H1 (cell line): ENCODE measurements around the gene APEH. TPM values are rescaled to one million over a fixed set of nuclear protein-coding genes. Genes with fewer than 3 reads are reported as not detected.
A peak's percentile ranks its signal among the peaks of the same experiment; 100 is the strongest.

ENCODE experiments used
- CTCF ChIA-PET: fragments of 300-600 bp; sonication (Branson Sonifier 250); formaldehyde crosslinking; loops from one replicate; lab custom pipeline; 2021; ENCODE audit not compliant: partially characterized antibody; lab: Charles Lee
- POLR2A ChIA-PET: fragments of 300-600 bp; sonication (Branson Sonifier 250); formaldehyde crosslinking; loops from one replicate; lab custom pipeline; 2021; ENCODE audit warnings: inconsistent platforms; ENCODE audit not compliant: partially characterized antibody; lab: Charles Lee
- DNase-seq, 2 experiments: peaks; one replicate each; pipeline versions ENCODE4 v3.0.0 to v3.0.0-alpha.2; 2010 to 2022; ENCODE audit warnings: low spot score in 2 of 2, low read depth in 1 of 2, mixed read lengths in 1 of 2
- FAIRE-seq: peaks from 2 replicates; lab custom pipeline; 2011; peaks lifted over from hg19 to GRCh38; lab: Jason Lieb, UNC
- H2AFZ ChIP-seq: 2 replicates; pipeline ENCODE4 v1.8.1; 2012; ENCODE audit warnings: low read length, inconsistent platforms
- H2AK5ac ChIP-seq: 2 replicates; pipeline ENCODE4 v1.6.1; 2013; ENCODE audit warnings: low read depth, low read length
- H2BK120ac ChIP-seq: replicated peaks from 2 replicates; pipeline ENCODE3; 2013; ENCODE audit warnings: low read depth, low read length, inconsistent platforms
- H2BK12ac ChIP-seq: 2 replicates; pipeline ENCODE4 v1.6.1; 2013; ENCODE audit warnings: low read depth, low read length
- H2BK15ac ChIP-seq: 2 replicates; pipeline ENCODE4 v1.6.1; 2013; ENCODE audit warnings: low read length
- H2BK20ac ChIP-seq: 2 replicates; pipeline ENCODE4 v1.6.1; 2013; ENCODE audit warnings: low read length
- H2BK5ac ChIP-seq: 2 replicates; pipeline ENCODE4 v1.6.1; 2013; ENCODE audit warnings: low read depth, low read length
- H3K14ac ChIP-seq: 2 replicates; pipeline ENCODE4 v1.6.1; 2013; ENCODE audit warnings: inconsistent platforms; ENCODE audit not compliant: insufficient read length
- H3K18ac ChIP-seq: 2 replicates; pipeline ENCODE4 v1.6.1; 2013; ENCODE audit warnings: low read length; ENCODE audit errors: extremely low read depth
- H3K23ac ChIP-seq: 2 replicates; pipeline ENCODE4 v1.6.1; 2013; ENCODE audit warnings: inconsistent platforms; ENCODE audit not compliant: insufficient read length
- H3K23me2 ChIP-seq: 2 replicates; pipeline ENCODE4 v1.6.1; 2013; ENCODE audit warnings: low read depth, low read length
- H3K27ac ChIP-seq: 2 replicates; pipeline ENCODE4 v1.6.1; 2011; ENCODE audit warnings: low read depth, low read length, inconsistent platforms
- H3K27me3 ChIP-seq, 4 experiments: replicated peaks in 1 of 4; 1 replicate in 1 of 4; 2 replicates in 3 of 4; pipeline versions ENCODE4 v1.6.1 to v1.8.1; 2011 to 2013; ENCODE audit warnings: low read length in 3 of 4, mild to moderate bottlenecking in 3 of 4, inconsistent platforms in 2 of 4, mixed read lengths in 2 of 4, moderate library complexity in 1 of 4; ENCODE audit not compliant: control insufficient read depth in 3 of 4, insufficient read depth in 3 of 4; ENCODE audit errors: extremely low read depth in 1 of 4
- H3K36me3 ChIP-seq, 4 experiments: 2 replicates each; pipeline versions ENCODE4 v1.6.1 to v1.8.1; 2011 to 2013; ENCODE audit warnings: mild to moderate bottlenecking in 4 of 4, low read length in 3 of 4, moderate library complexity in 2 of 4, control low read depth in 1 of 4, inconsistent platforms in 1 of 4; ENCODE audit not compliant: insufficient read depth in 4 of 4, control insufficient read depth in 2 of 4
- H3K4ac ChIP-seq: replicated peaks from 2 replicates; pipeline ENCODE3; 2013; ENCODE audit warnings: low read length, low read depth, mixed read lengths, inconsistent platforms; ENCODE audit not compliant: insufficient read length
- H3K4me1 ChIP-seq, 4 experiments: replicated peaks in 1 of 4; 1 replicate in 1 of 4; 2 replicates in 3 of 4; pipeline versions ENCODE4 v1.6.1 to v1.8.1; 2011 to 2013; ENCODE audit warnings: low read length in 3 of 4, inconsistent platforms in 2 of 4, mixed read lengths in 1 of 4; ENCODE audit not compliant: insufficient read depth in 4 of 4, control insufficient read depth in 3 of 4
- H3K4me2 ChIP-seq, 2 experiments: 2 replicates each; pipeline versions ENCODE4 v1.6.1 to v1.8.1; 2011 to 2013; ENCODE audit warnings: low read depth in 2 of 2, low read length in 2 of 2, control low read depth in 1 of 2, inconsistent platforms in 1 of 2, mild to moderate bottlenecking in 1 of 2; ENCODE audit not compliant: insufficient read depth in 1 of 2
- H3K4me3 ChIP-seq, 4 experiments: fragments of 200-600, 300-600 bp in 1 of 4; sonication (generic), shearing (Covaris generic), sonication (Bioruptor Twin) in 1 of 4; 2 replicates each; pipeline versions ENCODE4 v1.5.1 to v1.8.1; 2011 to 2016; ENCODE audit warnings: low read length in 4 of 4, low read depth in 3 of 4, control low read depth in 2 of 4, inconsistent platforms in 2 of 4, mild to moderate bottlenecking in 2 of 4, mixed read lengths in 1 of 4, moderate library complexity in 1 of 4; ENCODE audit not compliant: insufficient read depth in 2 of 4; ENCODE audit errors: extremely low read depth in 1 of 4
- H3K56ac ChIP-seq: replicated peaks from 2 replicates; pipeline ENCODE3; 2013; ENCODE audit warnings: low read depth, mild to moderate bottlenecking, mixed read lengths, low read length, inconsistent platforms; ENCODE audit not compliant: insufficient read length
- H3K79me1 ChIP-seq: 2 replicates; pipeline ENCODE4 v1.6.1; 2013; ENCODE audit warnings: low read depth, low read length, control low read depth
- H3K79me2 ChIP-seq, 2 experiments: 2 replicates each; pipeline versions ENCODE4 v1.6.1 to v1.8.1; 2012 to 2013; ENCODE audit warnings: low read length in 2 of 2, mild to moderate bottlenecking in 2 of 2, inconsistent platforms in 1 of 2; ENCODE audit not compliant: insufficient read depth in 2 of 2, control insufficient read depth in 1 of 2
- H3K9ac ChIP-seq, 4 experiments: replicated peaks in 1 of 4; 1 replicate in 1 of 4; 2 replicates in 3 of 4; pipeline versions ENCODE4 v1.6.1 to v1.8.1; 2011 to 2013; ENCODE audit warnings: low read depth in 3 of 4, low read length in 3 of 4, control low read depth in 2 of 4, mild to moderate bottlenecking in 2 of 4, moderate library complexity in 2 of 4, inconsistent platforms in 1 of 4; ENCODE audit errors: extremely low read depth in 1 of 4
- H3K9me3 ChIP-seq, 2 experiments: 2 replicates each; pipeline versions ENCODE4 v1.6.1 to v1.8.1; 2012 to 2013; ENCODE audit warnings: mild to moderate bottlenecking in 2 of 2, moderate library complexity in 2 of 2, control low read depth in 1 of 2, inconsistent platforms in 1 of 2, low read depth in 1 of 2, low read length in 1 of 2, mixed read lengths in 1 of 2; ENCODE audit not compliant: insufficient read depth in 2 of 2
- H4K20me1 ChIP-seq, 2 experiments: replicated peaks in 1 of 2; 2 replicates each; pipeline versions ENCODE3 to v1.8.1; 2011 to 2013; ENCODE audit warnings: inconsistent platforms in 2 of 2, low read length in 2 of 2, mild to moderate bottlenecking in 1 of 2; ENCODE audit not compliant: insufficient read depth in 2 of 2, control insufficient read depth in 1 of 2
- H4K5ac ChIP-seq: 2 replicates; pipeline ENCODE4 v1.6.1; 2013; ENCODE audit warnings: low read length, low read depth, mixed read lengths, inconsistent platforms; ENCODE audit not compliant: insufficient read length
- H4K8ac ChIP-seq: 2 replicates; pipeline ENCODE4 v1.8.0; 2013; ENCODE audit warnings: mild to moderate bottlenecking, moderate library complexity, low read length, inconsistent platforms; ENCODE audit not compliant: insufficient read depth; ENCODE audit errors: extremely low read depth
- H4K91ac ChIP-seq: replicated peaks from 2 replicates; pipeline ENCODE3; 2013; ENCODE audit warnings: low read length, mixed read lengths, inconsistent platforms; ENCODE audit not compliant: insufficient read length
- ATF3 ChIP-seq: IDR thresholded peaks from 2 replicates; pipeline ENCODE4 v1.6.1; 2011; ENCODE audit warnings: low read depth, mild to moderate bottlenecking, low read length; ENCODE audit not compliant: insufficient read depth
- CBX5 ChIP-seq: fragments of 300-800, 300-1000 bp; sonication (generic); IDR thresholded peaks from 2 replicates; pipeline ENCODE4 v1.7.1; 2016; ENCODE audit warnings: antibody characterized with exemption, low read length, low read depth
- CTCF ChIP-seq, 3 experiments: IDR thresholded peaks; 1 replicate in 2 of 3; 2 replicates in 1 of 3; pipeline versions ENCODE4 v1.5.1 to v1.6.1; 2011; ENCODE audit warnings: low read length in 3 of 3, mild to moderate bottlenecking in 3 of 3, inconsistent platforms in 2 of 3, low read depth in 1 of 3, moderate library complexity in 1 of 3; ENCODE audit not compliant: insufficient read depth in 1 of 3; ENCODE audit errors: control extremely low read depth in 1 of 3
- POLR2AphosphoS5 ChIP-seq: IDR thresholded peaks from 2 replicates; pipeline ENCODE4 v1.6.1; 2011; ENCODE audit warnings: low read depth, low read length
- RAD21 ChIP-seq, 2 experiments: IDR thresholded peaks in 1 of 2; conservative IDR thresholded peaks in 1 of 2; 2 replicates each; pipeline ENCODE4 v1.6.1; 2011; ENCODE audit warnings: low read depth in 2 of 2, low read length in 2 of 2, improper control_type of control experiment in 1 of 2, inconsistent platforms in 1 of 2, mild to moderate bottlenecking in 1 of 2, moderate library complexity in 1 of 2
- RNF2 ChIP-seq: fragments of 200-900, 300-1000 bp; sonication (generic); IDR thresholded peaks from 2 replicates; pipeline ENCODE4 v1.7.1; 2016; ENCODE audit warnings: borderline replicate concordance, low read depth, mild to moderate bottlenecking, antibody characterized with exemption, low read length; ENCODE audit not compliant: poor library complexity, severe bottlenecking; ENCODE audit errors: missing control alignments
- WGBS, 2 experiments: shearing (Covaris generic) in 1 of 2; methylation state at CpG; one replicate each; pipeline versions ENCODE4 v1.1.6 to v1.1.7; 2013 to 2015; ENCODE audit warnings: low lambda C conversion rate in 2 of 2, mixed read lengths in 2 of 2, inconsistent platforms in 1 of 2, low coverage in 1 of 2, missing lambda C conversion rate in 1 of 2; ENCODE audit not compliant: insufficient replicate concordance in 2 of 2, insufficient coverage in 1 of 2, insufficient read length in 1 of 2; ENCODE audit errors: extremely low coverage in 1 of 2, missing lambda C conversion rate in 1 of 2; 5-methylcytosine and 5-hydroxymethylcytosine counted together
- polyA plus RNA-seq, 7 experiments: library from polyadenylated mRNA; depleted of rRNA in 3 of 7; stranded (reverse) in 5 of 7; unstranded in 2 of 7; fragments of >200 nt in 5 of 7; fragments of 200-250 nt in 2 of 7; gene quantifications; 1 replicate in 5 of 7; 2 replicates in 1 of 7; 4 replicates in 1 of 7; pipeline versions ENCODE4 v1.2.1 to v1.2.3, GENCODE V29; 2011 to 2013; ENCODE audit warnings: missing spikeins in 2 of 7, mixed read lengths in 2 of 7
- total RNA-seq: library from RNA; stranded (reverse); fragmentation: NEBNext Ultra II Directional; extraction: Animal tissue kit (Norgen Biotek cat#: 25700); gene quantifications from 2 replicates; pipeline ENCODE4 v1.2.1, GENCODE V29; 2021

The APEH gene
- total and polyA plus RNA-seq, 2 of the 8 experiments (the other 6 are each of a cell fraction or from before 2014, with no cell fraction given), result 222 to 260 TPM

GRCh38 chr3:49668414-49668797 is 5.7 kb upstream of the APEH start:
- Histone ChIP-seq H3K27ac (no peak overlapping the region), H3K27me3 (no peaks in the 10 kb centered on the region), H3K4me3 (no peak overlapping the region), H2BK15ac (no peak overlapping the region), H4K91ac (no peak overlapping the region), H2BK20ac (no peak overlapping the region), H3K56ac (no peak overlapping the region), H3K18ac (no peak overlapping the region), H2AK5ac (no peak overlapping the region), H2BK12ac (no peak overlapping the region), H3K4me1 (peaks cover 0 to 11% (median 2%) of the 10 kb centered on the region in 4 experiments; a peak in 2 of 7 replicates), H4K5ac (no peak overlapping the region), H3K4me2 (no peak overlapping the region), H3K4ac (no peak overlapping the region), H3K23ac (no peak overlapping the region), H2BK5ac (no peak overlapping the region), H2BK120ac (no peak overlapping the region), H3K9me3 (no peaks in the 10 kb centered on the region), H4K20me1 (no peaks in the 10 kb centered on the region), H3K14ac (no peak overlapping the region), H3K23me2 (peaks cover 5% of the 10 kb centered on the region; the same call in 1 of the 2 replicates), H4K8ac (peak overlapping the region; percentile 39), H2AFZ (no peak overlapping the region), H3K79me2 (peaks cover 0 to 3% of the 10 kb centered on the region in 2 experiments; a peak in 1 of 4 replicates), H3K36me3 (no peaks in the 10 kb centered on the region), H3K79me1 (no peaks in the 10 kb centered on the region), H3K9ac (no peak overlapping the region)
- DNase-seq (no peak), FAIRE-seq (no peak)
- WGBS, 2 experiments, result 94% methylated on average over 5 of the region's 5 CpGs; no CpG with 5 or more reads in 1 of the 2 experiments
- ChIA-PET POLR2A (interaction anchor here (1.0 kb wide), 1 partner anchor 130 kb away, joined by 3 read pairs; no protein-coding TSS in a partner anchor), CTCF (interaction anchor here (0.6 to 5.4 kb wide), 3 partner anchors 120 to 355 kb away, joined by 3 to 159 read pairs (median 3); no protein-coding TSS in a partner anchor)
- TF ChIP-seq RNF2, result no peak
- no peak for TF ChIP-seq ATF3
- TF ChIP-seq POLR2AphosphoS5, result no peak
- peak in 1 of 3 experiments; percentile 11; a peak in 1 of 4 replicates for TF ChIP-seq CTCF (IDR thresholded peaks at IDR 0.05; ENCODE audit: control extremely low read depth in 1 of 3, insufficient read depth in 1 of 3, low read depth in 1 of 3, low read length in 3 of 3)
- peak in 1 of 2 experiments; percentile 3; a peak in 2 of 4 replicates for TF ChIP-seq RAD21 (IDR thresholded peaks at IDR 0.05 in 1 of 2, conservative IDR thresholded peaks at IDR 0.05 in 1 of 2; ENCODE audit: low read depth in 2 of 2, low read length in 2 of 2)
- TF ChIP-seq CBX5, result no peak
